ENCODE results near the gene DSE.

DSE gene

GRCh38 chr6:116433206-116433712 lies 62.5 kb downstream of the DSE start:
- Histone ChIP-seq H4K20me1 (ENCODE audit: low read depth, low read length) (no peaks in the 10 kb centered on the region), H2AFZ (ENCODE audit: low read depth, low read length, severe bottlenecking) (no peak overlapping the region), H3K36me3 (ENCODE audit: low read length) (no peaks in the 10 kb centered on the region), H3K4me2 (ENCODE audit: low read depth, low read length, poor library complexity, severe bottlenecking) (no peak overlapping the region), H3F3A (ENCODE audit: insufficient read depth) (no peaks in the 10 kb centered on the region), H3K27me3 (ENCODE audit: low read length) (no peaks in the 10 kb centered on the region), H3K27ac (ENCODE audit: low read depth, low read length) (no peak overlapping the region), H3K9ac (ENCODE audit: low read length) (no peak overlapping the region), H3K9me2 (replicated peaks; ENCODE audit: insufficient read depth, low read length) (no peaks in the 10 kb centered on the region), H3K79me2 (ENCODE audit: insufficient read depth, low read length) (no peaks in the 10 kb centered on the region), H3K9me3 (ENCODE audit: insufficient read depth, low read length) (no peaks in the 10 kb centered on the region), H3K4me3 (ENCODE audit: insufficient read depth, low read length, poor library complexity, severe bottlenecking) (no peak overlapping the region)
- no peak for TF ChIP-seq EZH2phosphoT487 (conservative IDR thresholded peaks at IDR 0.05; ENCODE audit: low read length)
- TF ChIP-seq, protein P1, sequence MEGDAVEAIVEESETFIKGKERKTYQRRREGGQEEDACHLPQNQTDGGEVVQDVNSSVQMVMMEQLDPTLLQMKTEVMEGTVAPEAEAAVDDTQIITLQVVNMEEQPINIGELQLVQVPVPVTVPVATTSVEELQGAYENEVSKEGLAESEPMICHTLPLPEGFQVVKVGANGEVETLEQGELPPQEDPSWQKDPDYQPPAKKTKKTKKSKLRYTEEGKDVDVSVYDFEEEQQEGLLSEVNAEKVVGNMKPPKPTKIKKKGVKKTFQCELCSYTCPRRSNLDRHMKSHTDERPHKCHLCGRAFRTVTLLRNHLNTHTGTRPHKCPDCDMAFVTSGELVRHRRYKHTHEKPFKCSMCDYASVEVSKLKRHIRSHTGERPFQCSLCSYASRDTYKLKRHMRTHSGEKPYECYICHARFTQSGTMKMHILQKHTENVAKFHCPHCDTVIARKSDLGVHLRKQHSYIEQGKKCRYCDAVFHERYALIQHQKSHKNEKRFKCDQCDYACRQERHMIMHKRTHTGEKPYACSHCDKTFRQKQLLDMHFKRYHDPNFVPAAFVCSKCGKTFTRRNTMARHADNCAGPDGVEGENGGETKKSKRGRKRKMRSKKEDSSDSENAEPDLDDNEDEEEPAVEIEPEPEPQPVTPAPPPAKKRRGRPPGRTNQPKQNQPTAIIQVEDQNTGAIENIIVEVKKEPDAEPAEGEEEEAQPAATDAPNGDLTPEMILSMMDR (IDR thresholded peaks at IDR 0.05; ENCODE audit: insufficient read depth, low read length, poor library complexity, severe bottlenecking) = no peak

DNA sequence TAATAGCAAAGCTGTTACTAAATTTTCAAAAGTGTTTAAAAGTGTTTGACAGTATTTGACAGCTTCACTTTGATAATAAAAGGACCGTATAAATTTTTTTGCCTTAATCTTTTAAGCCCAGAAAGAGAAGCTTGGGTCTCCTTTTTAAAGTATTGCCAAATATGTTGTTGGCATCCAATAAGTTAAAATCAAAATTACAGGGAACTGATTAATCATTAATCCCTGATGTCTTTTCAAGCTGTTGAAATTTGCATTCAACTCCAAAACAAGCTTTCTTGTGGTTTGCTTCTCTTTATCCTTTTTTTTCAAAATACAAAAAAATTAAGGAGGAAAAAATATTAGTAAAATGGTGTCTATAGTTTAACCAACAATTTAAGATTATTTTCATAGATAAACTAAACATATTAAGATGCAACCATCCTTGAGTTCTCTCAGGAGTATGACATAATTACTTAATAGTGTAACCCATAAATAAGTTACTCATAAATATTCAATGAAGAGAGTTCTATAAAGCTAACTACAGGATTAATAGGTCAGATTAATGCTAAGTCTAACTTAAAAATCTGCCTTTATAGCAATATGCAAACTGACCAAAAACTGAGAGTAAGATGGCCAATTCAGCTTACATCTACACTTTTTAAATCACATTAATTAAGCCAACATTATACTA lies 63.4 kb downstream of the DSE start:
- Histone ChIP-seq H3K9ac (ENCODE audit: low read length) (no peak overlapping the region), H3F3A (ENCODE audit: insufficient read depth) (no peaks in the 10 kb centered on the region), H4K20me1 (ENCODE audit: low read depth, low read length) (no peaks in the 10 kb centered on the region), H3K4me3 (ENCODE audit: insufficient read depth, low read length, poor library complexity, severe bottlenecking) (no peak overlapping the region), H2AFZ (ENCODE audit: low read depth, low read length, severe bottlenecking) (no peak overlapping the region), H3K36me3 (ENCODE audit: low read length) (no peaks in the 10 kb centered on the region), H3K9me3 (ENCODE audit: insufficient read depth, low read length) (no peaks in the 10 kb centered on the region), H3K9me2 (replicated peaks; ENCODE audit: insufficient read depth, low read length) (no peaks in the 10 kb centered on the region), H3K27me3 (ENCODE audit: low read length) (no peaks in the 10 kb centered on the region), H3K79me2 (ENCODE audit: insufficient read depth, low read length) (no peaks in the 10 kb centered on the region), H3K4me2 (ENCODE audit: low read depth, low read length, poor library complexity, severe bottlenecking) (no peak overlapping the region), H3K27ac (ENCODE audit: low read depth, low read length) (no peak overlapping the region)
- TF ChIP-seq, protein P1 (IDR thresholded peaks at IDR 0.05; ENCODE audit: insufficient read depth, low read length, poor library complexity, severe bottlenecking) = no peak
- no peak for TF ChIP-seq EZH2phosphoT487 (conservative IDR thresholded peaks at IDR 0.05; ENCODE audit: low read length)

- Histone ChIP-seq H3K27ac (ENCODE audit: low read depth, low read length) (no peak overlapping the region), H3K9me3 (ENCODE audit: insufficient read depth, low read length) (no peaks in the 10 kb centered on the region), H3K79me2 (ENCODE audit: insufficient read depth, low read length) (no peaks in the 10 kb centered on the region), H3K27me3 (ENCODE audit: low read length) (no peaks in the 10 kb centered on the region), H3K4me2 (ENCODE audit: low read depth, low read length, poor library complexity, severe bottlenecking) (no peak overlapping the region), H3F3A (ENCODE audit: insufficient read depth) (no peaks in the 10 kb centered on the region), H3K36me3 (ENCODE audit: low read length) (no peaks in the 10 kb centered on the region), H3K9me2 (replicated peaks; ENCODE audit: insufficient read depth, low read length) (no peaks in the 10 kb centered on the region), H3K4me3 (ENCODE audit: insufficient read depth, low read length, poor library complexity, severe bottlenecking) (no peak overlapping the region), H2AFZ (ENCODE audit: low read depth, low read length, severe bottlenecking) (no peak overlapping the region), H3K9ac (ENCODE audit: low read length) (no peak overlapping the region), H4K20me1 (ENCODE audit: low read depth, low read length) (no peaks in the 10 kb centered on the region)
- TF ChIP-seq, protein P1 (IDR thresholded peaks at IDR 0.05; ENCODE audit: insufficient read depth, low read length, poor library complexity, severe bottlenecking) = no peak
- TF ChIP-seq EZH2phosphoT487 (conservative IDR thresholded peaks at IDR 0.05; ENCODE audit: low read length) = no peak
These were observed 65.8 kb downstream of the DSE start for GRCh38 chr6:116436586-116436985.
